GM21825 (cell line): Measurements from ENCODE around the gene HNRNPA0.
"Not testable (repeated sequence)": the region's sequence is repeated elsewhere in the genome, so short reads cannot be mapped to it uniquely, and the experiment has no call there.

Experiments used
- ATAC-seq: cut with Tn5 transposase; IDR thresholded peaks from one replicate; pipeline ENCODE4 v1.9.1; 2021; ENCODE audit warnings: mild to moderate bottlenecking, moderate library complexity; ENCODE audit not compliant: unreplicated experiment

Gene HNRNPA0

DNA sequence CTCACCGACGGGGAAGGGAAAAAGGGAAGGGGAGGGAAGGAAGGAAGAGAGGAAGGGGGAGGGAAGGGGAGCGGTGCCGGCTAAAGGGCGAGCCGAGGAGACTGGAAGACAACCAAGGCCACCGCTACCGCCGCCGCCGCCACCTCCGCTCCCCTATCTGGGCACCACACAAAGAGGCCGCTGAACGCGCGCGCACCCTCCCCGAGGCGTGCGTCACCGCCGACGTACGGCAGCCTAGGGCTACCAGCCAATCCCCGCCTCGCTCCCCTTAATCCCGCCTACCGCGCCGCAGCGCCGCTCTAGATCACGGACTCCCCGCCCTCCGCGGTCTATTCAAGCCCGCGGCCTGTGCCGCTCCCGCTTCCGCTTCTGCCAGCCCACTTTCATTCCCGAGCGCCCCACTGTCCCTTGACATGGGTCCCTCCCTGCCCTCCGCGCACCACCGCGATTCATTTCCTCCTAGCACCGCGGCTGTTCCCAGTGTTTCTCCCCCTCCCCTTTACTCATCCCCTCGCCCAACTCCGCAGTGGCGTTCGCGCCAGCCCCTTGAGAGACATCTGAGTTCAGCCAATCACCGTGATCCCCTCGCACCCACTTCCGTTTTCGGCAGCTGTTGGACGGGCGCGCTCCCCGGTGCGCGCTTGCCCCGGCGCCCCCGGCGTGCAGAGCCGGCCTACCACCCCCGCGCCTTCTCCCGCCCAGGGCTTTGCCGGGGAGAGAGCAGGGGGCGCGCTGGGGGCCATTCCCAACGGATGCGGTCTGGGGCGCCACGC lies at the start of gene HNRNPA0:
TSS of gene HNRNPA0 (minus strand) at position 176 of the 773 bp plus-strand sequence. CDS start 297 bp downstream, outside the sequence.
- ATAC-seq, result peak; percentile 81

GRCh38 chr5:137802282-137803210 lies 48.4 kb upstream of the HNRNPA0 start:
- no peak for ATAC-seq

DNA sequence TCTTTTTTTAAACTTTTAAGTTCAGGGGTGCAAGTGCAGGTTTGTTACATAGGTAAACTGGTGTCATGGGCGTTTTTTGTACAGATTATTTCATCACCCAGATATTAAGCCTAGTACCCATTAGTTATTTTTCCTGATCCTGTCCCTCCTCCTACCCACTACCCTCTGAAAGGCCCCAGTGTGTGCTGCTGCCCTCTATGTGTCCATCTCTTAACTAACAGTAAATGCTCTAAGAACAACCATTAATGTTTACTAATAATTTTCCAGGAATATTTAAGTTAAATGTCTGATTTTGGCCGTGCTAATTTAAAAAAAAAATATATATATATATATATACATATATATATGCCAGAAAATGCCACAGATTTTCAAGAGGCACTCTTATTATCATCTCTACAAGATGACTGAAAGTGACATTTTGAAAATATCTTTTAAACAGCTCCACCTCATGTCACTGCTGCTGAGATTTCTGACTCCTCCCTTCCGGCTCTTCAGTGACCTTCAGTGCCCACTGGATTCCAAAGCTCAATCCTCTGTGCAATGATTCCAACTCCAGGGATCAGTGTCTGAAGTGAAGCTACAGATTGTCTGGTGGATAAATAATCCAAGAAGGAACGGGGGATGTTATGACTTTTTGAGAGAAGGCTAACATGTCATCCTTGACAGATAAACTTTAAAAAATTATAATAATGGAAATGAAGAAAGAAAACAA lies 46.7 kb upstream of the HNRNPA0 start:
- ATAC-seq, result no peak

GRCh38 chr5:137796279-137796678 lies 42.1 kb upstream of the HNRNPA0 start:
- ATAC-seq, result no peak

- ATAC-seq, result no peak
Measured at GRCh38 chr5:137794863-137795262, 40.7 kb upstream of the HNRNPA0 start.

- ATAC-seq, result no peak
Measured at GRCh38 chr5:137792303-137792702, 38.1 kb upstream of the HNRNPA0 start.

DNA sequence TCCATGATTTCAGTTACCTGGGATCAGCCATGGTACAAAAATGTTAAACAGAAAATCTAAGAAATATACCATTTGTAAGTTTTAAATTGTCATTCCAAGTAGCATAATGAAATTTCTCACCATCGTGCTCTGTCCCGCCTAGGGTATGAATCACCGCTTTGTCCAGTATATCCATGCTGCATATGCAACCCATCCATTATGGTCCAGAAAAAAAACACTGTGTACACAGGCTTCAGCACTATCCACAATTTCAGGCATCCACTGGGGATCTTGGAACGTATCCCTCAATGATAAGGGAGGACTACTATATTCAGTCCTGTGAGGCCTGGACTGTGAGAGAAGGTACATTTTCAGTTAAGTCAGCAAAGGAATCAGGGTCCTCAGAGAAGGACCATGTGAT lies 37.6 kb upstream of the HNRNPA0 start:
- no peak for ATAC-seq

DNA sequence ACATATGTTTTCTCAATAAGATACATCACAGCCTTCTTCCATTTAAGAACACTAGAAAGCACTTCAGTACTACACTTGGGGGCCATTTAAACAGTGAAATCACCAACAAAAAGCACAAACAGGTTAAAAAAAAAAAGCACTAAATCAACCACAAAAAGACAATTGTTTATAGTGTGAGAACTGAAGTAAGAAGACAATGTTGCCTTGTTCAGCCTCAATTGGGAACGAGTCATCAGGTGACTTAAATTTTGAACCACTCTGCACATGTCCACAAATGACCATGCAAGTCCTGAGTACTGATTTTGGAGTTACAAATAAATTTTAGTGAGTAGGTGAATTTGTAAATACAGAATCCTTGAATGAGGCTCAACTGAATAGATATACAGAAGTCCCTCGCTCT lies 37.2 kb upstream of the HNRNPA0 start:
- ATAC-seq, result no peak

- not testable (repeated sequence) for ATAC-seq
Measured at GRCh38 chr5:137788560-137788959, 34.4 kb upstream of the HNRNPA0 start.

GRCh38 chr5:137782984-137783536 lies 28.9 kb upstream of the HNRNPA0 start:
- no peak for ATAC-seq

DNA sequence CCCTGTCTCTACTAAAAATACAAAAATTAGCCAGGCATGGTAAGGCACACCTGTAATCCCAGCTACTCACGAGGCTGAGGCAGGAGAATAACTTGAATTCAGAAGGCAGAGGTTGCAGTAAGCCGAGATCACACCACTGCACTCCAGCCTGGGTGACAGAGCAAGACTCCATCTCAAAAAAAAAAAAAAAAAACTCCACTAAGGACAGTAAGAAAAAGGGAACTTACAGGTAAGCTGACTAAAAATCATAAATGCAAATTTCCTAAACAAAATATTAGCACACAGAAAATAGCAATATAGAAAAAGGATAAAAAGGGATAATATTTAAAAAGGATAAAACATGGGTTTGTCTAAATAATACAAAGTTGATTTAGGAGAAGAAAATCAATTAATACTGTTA lies 27.9 kb upstream of the HNRNPA0 start:
- no peak for ATAC-seq

GRCh38 chr5:137778772-137779564 lies 24.8 kb upstream of the HNRNPA0 start:
- no peak for ATAC-seq

DNA sequence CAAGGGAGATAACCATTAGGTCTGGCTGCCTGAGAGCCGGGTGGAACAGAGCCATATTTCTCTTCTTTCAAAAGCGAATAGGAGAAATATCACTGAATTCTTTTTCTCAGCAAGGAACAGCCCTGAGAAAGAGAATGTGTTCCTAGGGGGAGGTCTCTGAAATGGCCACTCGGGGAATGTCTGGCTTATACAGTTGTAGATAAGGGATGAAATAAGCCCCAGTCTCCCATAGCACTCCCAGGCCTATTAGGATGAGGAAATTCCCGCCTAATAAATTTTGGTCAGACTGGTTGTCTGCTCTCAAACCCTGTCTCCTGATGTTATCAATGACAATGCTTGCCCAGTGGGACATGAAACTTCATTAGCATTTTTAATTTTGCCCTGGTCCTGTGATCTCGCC lies 13.8 kb upstream of the HNRNPA0 start:
- ATAC-seq, result not testable (repeated sequence)

DNA sequence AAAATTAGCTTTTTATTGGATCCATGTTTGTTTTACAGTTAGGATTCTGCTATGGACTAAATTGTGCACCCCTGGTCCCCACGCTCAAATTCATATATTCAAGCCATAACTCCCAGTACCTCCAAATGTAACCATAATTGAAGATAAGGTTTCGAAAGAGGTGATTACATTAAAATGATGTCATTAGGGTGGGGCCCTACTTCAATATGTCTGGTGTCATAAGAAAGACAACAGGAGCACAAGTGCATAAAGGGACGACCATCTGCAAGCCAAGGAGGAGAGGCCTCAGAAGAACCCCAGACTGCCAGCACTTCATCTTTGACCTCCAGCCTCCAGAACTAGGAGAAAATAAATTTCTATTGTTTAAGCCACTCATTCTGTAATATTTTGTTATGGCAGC lies 7.4 kb upstream of the HNRNPA0 start:
- ATAC-seq, result no peak

DNA sequence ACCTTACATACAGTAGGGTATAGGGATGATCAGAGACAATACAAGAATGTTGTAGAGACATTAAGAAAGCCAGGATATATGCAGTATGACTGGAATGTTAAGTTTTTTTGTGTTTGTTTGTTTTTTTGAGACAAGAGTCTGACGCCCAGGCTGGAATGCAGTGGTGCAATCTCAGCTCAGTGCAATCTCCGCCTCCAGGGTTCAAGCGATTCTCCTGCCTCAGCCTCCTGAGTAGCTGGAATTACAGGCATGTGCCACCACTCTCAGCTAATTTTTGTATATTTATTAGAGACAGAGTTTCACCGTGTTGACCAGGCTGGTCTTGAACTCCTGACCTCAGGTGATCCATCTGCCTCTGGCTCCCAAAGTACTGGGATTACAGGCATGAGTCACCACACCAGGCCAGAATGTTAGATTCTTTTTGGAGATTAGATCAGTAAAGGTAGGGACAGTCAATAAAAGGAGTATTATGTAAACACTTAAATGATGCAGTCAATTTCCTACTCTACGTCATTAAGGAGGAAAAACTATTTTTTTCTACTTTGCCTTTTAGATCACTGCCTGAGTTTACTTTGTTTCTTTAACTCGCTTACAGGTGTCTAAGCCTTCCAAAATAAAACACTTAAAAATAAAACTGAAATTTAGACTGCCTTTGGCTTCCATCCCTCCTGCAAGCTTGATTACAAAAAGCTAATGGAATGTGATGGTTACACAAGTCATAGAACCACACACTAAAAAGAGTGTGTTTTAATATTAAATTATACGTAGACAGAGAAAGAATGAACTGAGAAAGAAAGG lies 6.8 kb upstream of the HNRNPA0 start:
- no peak for ATAC-seq

DNA sequence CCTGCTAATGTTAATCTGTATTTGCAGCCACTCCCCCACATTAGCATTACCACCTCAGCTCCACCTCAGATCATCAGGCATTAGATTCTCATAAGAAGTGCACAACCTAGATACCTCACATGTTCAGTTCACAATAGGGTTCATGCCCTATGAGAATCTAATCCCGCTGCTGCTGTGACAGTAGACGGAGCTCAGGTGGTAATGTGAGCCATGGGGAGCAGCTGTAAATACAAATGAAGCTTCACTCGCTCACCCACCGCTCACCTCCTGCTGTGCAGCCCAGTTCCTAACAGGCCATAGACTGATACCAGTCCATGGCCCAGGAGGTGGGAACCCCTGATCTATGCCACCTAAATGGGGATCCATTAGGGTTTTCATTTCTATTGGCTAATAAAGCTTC lies 6.1 kb upstream of the HNRNPA0 start:
- ATAC-seq, result no peak

GRCh38 chr5:137758715-137759306 lies 4.6 kb upstream of the HNRNPA0 start:
- ATAC-seq, result peak; percentile 20

DNA sequence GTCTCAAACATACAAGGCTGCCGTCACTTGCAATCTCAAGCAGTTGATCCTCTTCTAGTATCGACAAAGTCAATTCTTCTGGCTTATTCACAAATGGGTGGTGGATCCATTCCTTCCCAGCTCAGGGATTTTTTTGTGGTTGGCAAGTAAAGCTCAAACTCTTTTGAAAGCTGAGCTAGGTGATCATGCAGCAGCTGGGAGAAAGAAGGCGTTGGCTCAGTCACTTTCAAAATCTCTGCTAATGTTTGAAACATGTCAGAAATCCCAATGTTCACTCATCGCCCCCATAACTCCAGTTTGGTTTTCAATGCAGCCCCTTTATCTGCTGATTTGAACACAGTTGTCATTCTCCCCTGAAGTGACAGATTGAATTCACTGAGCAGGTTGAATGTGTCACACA lies 4.0 kb upstream of the HNRNPA0 start:
- no peak for ATAC-seq

DNA sequence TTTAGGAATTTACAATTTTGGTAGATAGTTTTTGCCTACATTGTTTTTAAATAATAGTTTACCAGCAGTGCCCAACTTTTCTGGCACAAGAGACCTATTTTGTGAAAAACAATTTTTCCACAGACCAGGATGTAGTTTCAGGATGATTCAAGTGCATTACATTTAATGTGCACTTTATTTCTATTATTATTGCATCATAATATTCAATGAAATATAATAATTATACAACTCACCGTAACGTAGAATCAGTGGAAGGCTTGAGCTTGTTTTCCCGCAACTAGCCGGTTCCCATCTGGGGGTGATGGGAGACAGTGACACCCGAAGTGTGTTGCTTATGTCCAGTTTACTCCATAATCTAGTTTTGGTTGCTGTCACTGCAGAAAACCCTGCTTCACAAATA lies 3.5 kb upstream of the HNRNPA0 start:
- ATAC-seq, result no peak
